ENCODE measurements around the gene DAPK2. TPM values are rescaled to one million over a fixed set of nuclear protein-coding genes. Genes with fewer than 3 reads are reported as not detected.
A peak's percentile ranks its signal among the peaks of the same experiment; 100 is the strongest.

DAPK2 gene
- total RNA-seq, 3 donors from 2014 or later = 32.0 to 82.0 (median 35.5) TPM

DNA sequence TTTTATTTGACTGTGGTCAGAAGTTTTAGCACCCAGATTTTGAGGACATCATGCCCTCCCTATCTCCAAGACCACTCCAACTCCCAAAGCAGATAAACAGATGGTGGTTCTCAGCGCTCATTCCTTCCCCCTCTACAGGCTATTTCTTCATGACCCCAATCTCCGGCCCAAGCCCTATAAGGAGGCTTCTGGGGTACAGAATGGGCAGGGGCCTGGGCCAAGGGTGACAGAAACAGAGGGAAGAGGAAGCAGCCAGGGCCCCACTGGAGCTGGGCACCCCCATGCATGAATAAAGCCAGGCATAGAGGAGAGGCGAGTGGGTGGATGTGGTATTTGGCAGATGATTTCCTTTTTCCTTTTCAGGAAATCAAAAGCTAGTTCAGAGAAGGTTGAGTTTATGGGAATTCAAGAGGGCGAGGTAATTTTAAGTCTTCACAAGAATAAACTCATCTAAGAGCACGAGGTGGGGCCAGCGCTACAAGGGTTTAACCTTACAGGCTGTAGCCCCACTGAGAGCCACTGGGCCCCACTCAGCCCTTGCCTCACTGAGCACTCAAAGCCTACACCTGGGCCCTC is 107.7 kb downstream of the DAPK2 start:
- ATAC-seq = peak; percentile 12
- no peak for TF ChIP-seq CTCF (IDR thresholded peaks at IDR 0.05)

GRCh38 chr15:63933522-63933921 is 112.8 kb downstream of the DAPK2 start:
- no peaks in the 10 kb centered on the region for H3K9me3 ChIP-seq
- H3K4me1 ChIP-seq (ENCODE audit: low read depth) = peaks cover under 1% of the 10 kb centered on the region
- H3K36me3 ChIP-seq (ENCODE audit: low read depth) = no peaks in the 10 kb centered on the region
- no peak for DNase-seq
- intact Hi-C loops (cut with DNase I, micrococcal nuclease) = no loop called here
- no peak overlapping the region for H3K4me3 ChIP-seq
- no peak for TF ChIP-seq CTCF (IDR thresholded peaks at IDR 0.05)
- ATAC-seq = no peak

More for the DNA sequence above, 107.7 kb downstream of the DAPK2 start:
- H3K4me3 ChIP-seq = no peak overlapping the region
- intact Hi-C loops (cut with DNase I, micrococcal nuclease) = no loop called here
- H3K4me1 ChIP-seq (ENCODE audit: low read depth) = peaks cover 5% of the 10 kb centered on the region
- no peaks in the 10 kb centered on the region for H3K9me3 ChIP-seq
- H3K36me3 ChIP-seq (ENCODE audit: low read depth) = no peaks in the 10 kb centered on the region
- no peak for DNase-seq

DNA sequence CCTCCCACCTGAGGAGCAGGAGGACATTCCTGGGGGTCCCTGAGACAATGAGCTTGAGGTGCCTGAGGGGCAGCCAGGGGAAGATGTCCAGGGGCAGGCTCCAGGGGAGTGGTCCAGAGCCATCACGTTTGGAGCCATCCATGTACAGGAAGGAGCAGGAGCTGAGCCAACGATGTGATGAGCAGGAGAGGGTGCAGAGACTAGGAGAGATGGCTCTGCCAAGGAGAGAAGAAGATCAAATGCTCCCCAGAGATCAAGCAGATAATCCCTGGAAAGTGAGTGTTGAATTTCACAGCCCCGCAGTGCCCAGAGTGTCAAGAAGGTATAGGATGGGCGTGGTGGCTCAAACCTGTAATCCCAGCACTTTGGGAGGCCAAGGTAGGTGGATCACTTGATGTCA is 114.7 kb downstream of the DAPK2 start:
- no peak for TF ChIP-seq CTCF (IDR thresholded peaks at IDR 0.05)
- H3K9me3 ChIP-seq = no peaks in the 10 kb centered on the region
- H3K36me3 ChIP-seq (ENCODE audit: low read depth) = no peaks in the 10 kb centered on the region
- H3K4me1 ChIP-seq (ENCODE audit: low read depth) = no peaks in the 10 kb centered on the region
- DNase-seq (no peak), ATAC-seq (no peak)
- intact Hi-C loops (cut with DNase I, micrococcal nuclease) = no loop called here
- no peak overlapping the region for H3K4me3 ChIP-seq

- ATAC-seq = no peak
- intact Hi-C loops (cut with DNase I, micrococcal nuclease) = no loop called here
- Histone ChIP-seq H3K4me1 (ENCODE audit: low read depth) (no peaks in the 10 kb centered on the region), H3K9me3 (no peaks in the 10 kb centered on the region), H3K36me3 (ENCODE audit: low read depth) (no peaks in the 10 kb centered on the region), H3K4me3 (no peak overlapping the region)
- no peak for TF ChIP-seq CTCF (IDR thresholded peaks at IDR 0.05)
- no peak for DNase-seq
These were observed 116.3 kb downstream of the DAPK2 start for GRCh38 chr15:63930034-63930433.

GRCh38 chr15:63928185-63928842 is 118.0 kb downstream of the DAPK2 start:
- Histone ChIP-seq H3K4me1 (ENCODE audit: low read depth) (no peaks in the 10 kb centered on the region), H3K4me3 (no peak overlapping the region), H3K9me3 (no peaks in the 10 kb centered on the region), H3K36me3 (ENCODE audit: low read depth) (no peaks in the 10 kb centered on the region)
- DNase-seq = no peak
- no peak for ATAC-seq
- intact Hi-C loops (cut with DNase I, micrococcal nuclease) = no loop called here
- TF ChIP-seq CTCF (IDR thresholded peaks at IDR 0.05) = no peak

All from mucosa of descending colon (tissue), 3 donors.